ENCODE measurements around the gene NTNG2.

DNA sequence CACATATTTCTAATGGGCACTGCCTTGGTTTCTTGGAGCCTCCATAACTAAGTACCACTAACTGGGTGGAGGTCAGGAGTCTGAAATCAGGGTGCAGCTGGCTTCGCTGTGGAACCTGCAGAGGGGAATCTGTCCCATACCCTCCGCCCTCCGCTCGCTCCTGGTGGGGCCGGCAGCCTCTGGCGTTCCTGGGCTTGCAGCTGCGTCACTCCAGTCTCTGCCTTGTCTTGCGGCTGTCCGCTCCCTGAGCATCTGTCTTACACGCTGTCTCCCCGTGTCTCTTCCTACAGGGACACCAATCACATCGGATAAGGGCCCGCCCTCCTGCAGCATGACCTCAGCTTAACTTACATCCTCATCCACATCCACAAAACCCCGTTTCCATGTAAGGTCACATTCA, 45.4 kb downstream of the NTNG2 start:
- no peak for TF ChIP-seq EZH2 (IDR thresholded peaks at IDR 0.05; ENCODE audit: insufficient read depth, low read length)
- TF ChIP-seq, protein P1, sequence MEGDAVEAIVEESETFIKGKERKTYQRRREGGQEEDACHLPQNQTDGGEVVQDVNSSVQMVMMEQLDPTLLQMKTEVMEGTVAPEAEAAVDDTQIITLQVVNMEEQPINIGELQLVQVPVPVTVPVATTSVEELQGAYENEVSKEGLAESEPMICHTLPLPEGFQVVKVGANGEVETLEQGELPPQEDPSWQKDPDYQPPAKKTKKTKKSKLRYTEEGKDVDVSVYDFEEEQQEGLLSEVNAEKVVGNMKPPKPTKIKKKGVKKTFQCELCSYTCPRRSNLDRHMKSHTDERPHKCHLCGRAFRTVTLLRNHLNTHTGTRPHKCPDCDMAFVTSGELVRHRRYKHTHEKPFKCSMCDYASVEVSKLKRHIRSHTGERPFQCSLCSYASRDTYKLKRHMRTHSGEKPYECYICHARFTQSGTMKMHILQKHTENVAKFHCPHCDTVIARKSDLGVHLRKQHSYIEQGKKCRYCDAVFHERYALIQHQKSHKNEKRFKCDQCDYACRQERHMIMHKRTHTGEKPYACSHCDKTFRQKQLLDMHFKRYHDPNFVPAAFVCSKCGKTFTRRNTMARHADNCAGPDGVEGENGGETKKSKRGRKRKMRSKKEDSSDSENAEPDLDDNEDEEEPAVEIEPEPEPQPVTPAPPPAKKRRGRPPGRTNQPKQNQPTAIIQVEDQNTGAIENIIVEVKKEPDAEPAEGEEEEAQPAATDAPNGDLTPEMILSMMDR (IDR thresholded peaks at IDR 0.05; ENCODE audit: insufficient read depth, low read depth, low read length) = no peak
